ENCODE measurements around the gene DCHS1.

Gene DCHS1

DNA sequence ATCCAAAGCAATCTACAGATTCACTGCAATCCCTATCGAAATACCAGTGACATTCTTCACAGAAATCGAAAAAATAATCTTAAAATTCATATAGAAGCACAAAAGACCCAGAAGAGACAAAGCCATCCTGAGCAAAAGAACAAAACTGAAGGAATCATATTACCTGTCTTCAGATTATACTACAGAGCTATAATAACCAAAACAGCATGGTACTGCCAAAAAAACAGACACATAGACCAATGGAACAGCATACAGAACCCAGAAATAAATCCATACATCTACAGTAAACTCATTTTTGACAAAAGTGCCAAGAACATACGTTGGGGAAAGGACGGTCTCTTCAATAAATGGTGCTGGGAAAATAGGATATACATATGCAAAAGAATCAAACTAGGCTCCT, 71.1 kb downstream of the DCHS1 start:
- DNase-seq = no peak

DNA sequence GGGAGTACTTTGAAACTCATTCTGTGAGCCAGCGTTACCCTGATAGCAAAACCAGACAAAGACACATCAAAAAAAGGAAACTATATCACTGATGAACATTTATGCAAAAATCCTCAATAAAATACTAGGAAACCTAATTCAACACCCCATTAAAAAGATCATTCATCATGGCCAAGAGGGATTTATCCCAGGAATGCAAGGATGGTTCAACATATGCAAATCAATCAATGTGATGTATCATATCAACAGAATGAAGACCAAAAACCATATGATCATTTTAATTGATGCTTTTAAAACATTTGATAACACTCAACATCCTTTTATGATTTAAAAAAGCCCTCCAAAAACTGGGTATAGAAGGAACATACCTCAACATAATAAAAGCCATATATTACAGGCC, 72.0 kb downstream of the DCHS1 start:
- no peak for DNase-seq

DNA sequence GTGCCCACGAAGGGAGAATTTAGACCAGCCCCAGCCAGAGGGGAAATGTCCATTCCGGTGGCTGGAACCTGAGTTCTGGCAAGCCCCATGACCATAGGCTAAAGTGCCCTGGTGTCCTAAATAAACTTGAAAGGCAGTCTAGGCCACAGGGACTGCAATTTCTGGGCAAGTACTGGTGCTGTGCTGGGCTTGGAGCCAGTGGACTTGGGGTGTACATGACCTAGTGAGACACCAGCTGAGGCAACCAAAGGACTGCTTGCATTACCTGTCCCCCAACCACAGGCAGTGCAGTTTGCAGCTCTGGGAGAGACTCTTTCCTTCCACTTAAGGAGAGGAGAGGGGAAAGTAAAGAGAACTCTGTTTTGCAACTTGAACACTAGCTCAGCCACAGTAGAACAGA, 75.9 kb downstream of the DCHS1 start:
- no peak for DNase-seq

DNA sequence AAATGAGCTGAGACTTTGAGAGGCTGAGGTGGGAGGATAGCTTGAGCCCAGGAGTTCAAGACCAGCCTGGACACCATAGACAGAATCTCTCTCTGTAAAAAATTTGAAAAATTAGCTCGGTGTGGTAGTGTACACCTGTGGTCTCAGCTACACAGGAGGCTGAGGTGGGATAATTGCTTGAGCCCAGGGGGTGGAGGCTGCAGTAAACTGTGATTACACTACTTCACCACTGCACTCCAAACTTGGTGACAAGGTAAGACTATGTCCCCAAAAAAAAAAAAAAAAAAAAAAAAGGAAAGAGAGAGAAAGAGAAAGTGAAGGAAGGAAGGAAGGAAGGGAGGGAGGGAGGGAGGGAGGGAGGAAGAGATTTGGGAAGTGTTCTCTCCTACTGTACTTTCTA, 77.5 kb downstream of the DCHS1 start:
- no peak for DNase-seq

DNA sequence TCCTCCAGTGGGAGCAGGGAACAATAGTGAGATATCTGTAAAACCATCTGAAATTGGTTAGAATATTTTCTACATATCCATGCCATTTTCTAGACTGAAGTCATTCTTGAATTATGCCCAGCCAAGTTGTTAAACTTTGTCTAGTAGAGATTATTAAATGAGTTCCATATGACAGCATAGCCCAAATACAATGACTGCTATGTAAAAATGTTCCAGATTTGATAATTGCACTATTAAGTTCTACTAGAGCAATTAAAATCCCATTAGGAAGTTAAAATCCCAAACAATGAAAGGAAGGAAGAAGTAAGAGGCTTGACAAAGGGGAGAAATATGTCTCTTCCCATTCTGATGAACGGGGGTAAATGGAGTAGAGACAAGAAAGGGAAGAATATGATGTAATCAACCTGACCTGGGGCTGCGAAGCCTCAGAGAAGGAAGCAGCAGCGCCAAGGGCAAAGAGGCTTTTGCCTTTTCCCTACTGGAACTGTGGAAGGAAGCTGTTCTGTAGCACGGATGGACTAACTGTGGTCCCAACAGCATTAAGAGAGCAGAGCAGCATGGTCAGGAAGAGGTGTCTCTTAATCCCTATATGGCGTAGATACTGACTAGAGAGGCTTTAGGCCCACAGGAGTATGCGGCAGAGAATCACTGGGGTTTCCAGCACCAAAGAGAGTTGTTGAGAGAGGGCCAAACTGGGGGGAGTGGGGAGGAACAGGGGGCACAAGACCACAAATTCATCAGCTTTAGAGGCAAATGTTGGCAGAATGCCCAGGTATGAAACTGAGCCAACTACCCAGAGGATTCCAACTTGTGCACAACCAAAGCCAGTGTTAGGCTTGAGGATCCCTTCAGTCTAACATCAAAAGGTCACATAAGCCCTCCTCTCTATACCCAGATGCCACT, 78.9 kb downstream of the DCHS1 start:
- peak; percentile 6 to 16 for DNase-seq

DNA sequence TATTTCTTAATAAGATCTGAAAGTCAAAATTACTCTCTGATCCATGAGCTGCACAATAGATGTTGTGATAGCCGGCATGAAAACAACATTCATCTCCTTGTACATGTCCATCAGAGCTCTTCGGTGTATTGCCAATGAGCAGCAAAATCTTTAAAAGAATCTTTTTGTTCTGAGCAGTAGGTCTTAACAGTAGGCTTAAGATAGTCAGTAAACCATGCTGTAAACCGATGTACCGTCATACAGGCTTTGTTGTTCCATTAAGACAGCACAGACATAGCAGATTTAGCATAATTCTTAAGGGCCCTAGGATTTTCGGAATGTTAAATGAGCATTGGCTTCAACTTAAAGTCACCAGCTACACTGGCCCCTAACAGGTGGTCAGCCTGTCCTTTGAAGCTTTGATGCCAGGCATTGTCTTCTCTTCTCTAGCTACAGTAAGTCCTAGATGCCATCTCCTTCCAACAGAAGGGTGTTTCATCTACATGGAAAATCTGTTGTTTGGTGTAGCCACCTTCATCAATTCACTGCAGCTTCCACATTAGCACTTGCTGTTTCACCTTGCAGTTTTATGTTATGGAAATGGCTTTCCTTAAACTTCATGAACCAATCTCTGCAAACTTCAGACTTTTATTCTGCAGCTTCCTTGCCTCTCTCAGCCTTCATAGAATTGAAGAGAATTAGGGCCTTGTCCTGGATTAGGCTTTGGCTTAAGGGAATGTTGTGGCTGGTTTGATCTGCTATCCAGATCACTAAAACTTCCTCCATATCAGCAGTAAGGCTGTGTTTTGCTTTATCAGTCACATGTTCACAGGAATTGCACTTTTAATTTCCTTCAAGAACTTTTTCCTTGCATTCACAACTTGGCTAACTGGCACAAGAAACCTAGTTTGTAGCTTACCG, 80.5 kb downstream of the DCHS1 start:
- no peak for DNase-seq

DNA sequence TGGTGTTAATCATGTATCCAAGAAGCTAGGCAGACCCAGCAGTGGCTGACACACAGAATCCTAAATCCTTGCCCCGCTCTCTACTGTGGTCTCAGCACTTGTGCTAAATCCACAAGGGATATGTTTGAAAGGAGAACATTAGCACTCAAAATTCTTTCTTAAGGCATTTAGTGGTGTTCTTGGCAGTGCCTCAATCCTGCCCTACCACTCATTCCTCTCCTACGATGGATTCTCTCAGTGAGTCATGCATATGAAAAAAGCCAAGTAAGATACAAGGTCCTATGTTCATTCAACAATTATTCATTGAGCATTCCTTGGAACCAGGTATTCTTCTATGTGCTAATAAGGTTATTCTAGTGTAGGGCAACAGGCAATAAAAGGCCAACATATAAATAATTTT, 83.4 kb downstream of the DCHS1 start:
- no peak for DNase-seq

DNA sequence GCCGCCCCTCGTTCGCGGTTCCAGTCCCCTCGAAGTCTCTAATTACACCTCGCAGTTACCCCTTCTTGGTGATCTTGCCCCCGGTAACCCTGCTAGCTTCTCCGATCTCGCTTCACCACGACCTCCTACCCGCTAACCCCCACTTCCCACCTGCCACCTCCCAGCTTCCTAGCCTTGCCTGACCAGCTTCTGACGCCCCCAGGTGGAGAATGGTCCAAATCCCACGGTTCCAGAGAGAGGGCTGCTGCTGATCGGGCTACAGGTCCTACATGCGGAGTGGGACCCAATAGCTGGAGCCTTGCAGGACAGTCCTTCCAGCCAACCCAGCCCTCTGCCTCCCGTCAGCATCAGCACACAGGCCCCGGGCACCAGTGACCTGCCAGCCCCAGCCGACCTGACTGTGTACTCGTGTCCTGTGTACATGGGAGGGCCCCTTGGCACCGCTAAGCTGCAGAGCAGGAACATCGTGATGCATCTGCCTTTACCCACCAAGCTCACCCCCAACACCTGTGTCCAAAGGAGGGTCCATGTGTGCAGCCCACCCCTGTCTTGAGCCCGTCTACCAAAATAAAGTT, 84.1 kb downstream of the DCHS1 start:
- no peak for DNase-seq

Measured in inflammatory macrophage treated with lipopolysaccharide for 1 hour (primary cell).